ENCODE results near the gene PID1. TPM values are rescaled to one million over a fixed set of nuclear protein-coding genes. Genes with fewer than 3 reads are reported as not detected.

Gene PID1
- total RNA-seq, 2 donors from 2014 or later = 66.2 to 109 TPM

- Histone ChIP-seq H3K4me3 (peak overlapping the region; percentile 17), H3K9me3 (no peaks in the 10 kb centered on the region)
- no peak for DNase-seq (ENCODE audit: low spot score)
Measured at GRCh38 chr2:229201521-229201920, 69.6 kb downstream of the PID1 start.

GRCh38 chr2:229199267-229199666, 71.8 kb downstream of the PID1 start:
- Histone ChIP-seq H3K9me3 (no peaks in the 10 kb centered on the region), H3K4me1 (ENCODE audit: control insufficient read depth in 1 of 2, low read depth in 2 of 2) (peaks cover 14 to 37% of the 10 kb centered on the region in 2 donors), H3K4me3 (no peak overlapping the region), H3K36me3 (no peaks in the 10 kb centered on the region), H3K27ac (no peak overlapping the region), H3K27me3 (replicated peaks; ENCODE audit: insufficient read depth) (no peaks in the 10 kb centered on the region)
- no peak for TF ChIP-seq CTCF (IDR thresholded peaks at IDR 0.05)
- no peak for DNase-seq (ENCODE audit: low spot score)
- ATAC-seq (ENCODE audit: insufficient number of reproducible peaks, low FRiP score, low read depth) = no peak

More at GRCh38 chr2:229201521-229201920, 69.6 kb downstream of the PID1 start:
- Histone ChIP-seq H3K36me3 (no peaks in the 10 kb centered on the region), H3K27me3 (replicated peaks; ENCODE audit: insufficient read depth) (no peaks in the 10 kb centered on the region), H3K4me1 (ENCODE audit: control insufficient read depth in 1 of 2, low read depth in 2 of 2) (peaks cover 24 to 60% of the 10 kb centered on the region in 2 donors), H3K27ac (peak overlapping the region in 1 of 2 donors; percentile 35)
- TF ChIP-seq CTCF (IDR thresholded peaks at IDR 0.05) = no peak
- ATAC-seq (ENCODE audit: insufficient number of reproducible peaks, low FRiP score, low read depth) = no peak

GRCh38 chr2:229196448-229196847, 74.6 kb downstream of the PID1 start:
- Histone ChIP-seq H3K4me3 (no peak overlapping the region), H3K9me3 (no peaks in the 10 kb centered on the region), H3K36me3 (no peaks in the 10 kb centered on the region), H3K27me3 (replicated peaks; ENCODE audit: insufficient read depth) (no peaks in the 10 kb centered on the region), H3K27ac (no peak overlapping the region), H3K4me1 (ENCODE audit: control insufficient read depth in 1 of 2, low read depth in 2 of 2) (peaks cover 3 to 9% of the 10 kb centered on the region in 2 donors)
- DNase-seq (ENCODE audit: low spot score) (no peak), ATAC-seq (ENCODE audit: insufficient number of reproducible peaks, low FRiP score, low read depth) (no peak)
- TF ChIP-seq CTCF (IDR thresholded peaks at IDR 0.05) = no peak

- Histone ChIP-seq H3K4me1 (ENCODE audit: control insufficient read depth in 1 of 2, low read depth in 2 of 2) (peaks cover 0 to 8% of the 10 kb centered on the region in 2 donors), H3K9me3 (no peaks in the 10 kb centered on the region), H3K27ac (no peak overlapping the region), H3K27me3 (replicated peaks; ENCODE audit: insufficient read depth) (no peaks in the 10 kb centered on the region), H3K4me3 (no peak overlapping the region), H3K36me3 (no peaks in the 10 kb centered on the region)
- ATAC-seq (ENCODE audit: insufficient number of reproducible peaks, low FRiP score, low read depth) (no peak), DNase-seq (ENCODE audit: low spot score) (no peak)
- no peak for TF ChIP-seq CTCF (IDR thresholded peaks at IDR 0.05)
Measured at GRCh38 chr2:229195346-229195947, 75.6 kb downstream of the PID1 start.

- TF ChIP-seq CTCF (IDR thresholded peaks at IDR 0.05) = no peak
- DNase-seq (ENCODE audit: low spot score) = no peak
- no peaks in the 10 kb centered on the region for H3K27me3 ChIP-seq (replicated peaks; ENCODE audit: insufficient read depth)
- no peaks in the 10 kb centered on the region for H3K36me3 ChIP-seq
- no peak overlapping the region for H3K4me3 ChIP-seq
- ATAC-seq (ENCODE audit: insufficient number of reproducible peaks, low FRiP score, low read depth) = no peak
- H3K27ac ChIP-seq = no peak overlapping the region
- H3K9me3 ChIP-seq = no peaks in the 10 kb centered on the region
- H3K4me1 ChIP-seq (ENCODE audit: control insufficient read depth in 1 of 2, low read depth in 2 of 2) = peaks cover 0 to 16% of the 10 kb centered on the region in 2 donors
Measured at GRCh38 chr2:229193281-229193680, 77.8 kb downstream of the PID1 start.

All from thoracic aorta (tissue), 2 donors.